ENCODE data around the gene NELFA.

The NELFA gene

DNA sequence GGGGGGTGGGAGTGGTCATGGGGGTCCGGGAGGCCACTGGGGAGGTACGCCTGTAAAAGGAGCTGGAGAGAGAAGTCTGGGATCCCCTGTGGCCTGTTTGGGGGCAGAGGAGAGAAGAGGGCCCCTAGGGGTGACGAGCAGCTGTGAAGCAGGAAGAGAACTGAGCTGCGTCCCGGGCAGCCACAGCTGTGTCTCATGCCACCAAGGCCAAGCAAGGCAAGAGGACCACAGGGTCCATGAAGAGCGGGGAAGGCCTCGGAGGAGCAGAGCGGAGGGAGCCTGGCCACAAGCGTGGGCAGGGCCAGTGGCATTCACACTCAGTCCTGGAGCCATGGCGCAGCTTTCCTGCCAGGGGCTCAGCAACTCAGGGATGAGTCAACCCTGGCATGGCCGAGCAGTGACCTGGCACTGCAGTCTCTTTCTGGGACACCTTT, 36.8 kb upstream of the NELFA start:
- no peaks in the 10 kb centered on the region for H3K27me3 ChIP-seq (ENCODE audit: low read length)

DNA sequence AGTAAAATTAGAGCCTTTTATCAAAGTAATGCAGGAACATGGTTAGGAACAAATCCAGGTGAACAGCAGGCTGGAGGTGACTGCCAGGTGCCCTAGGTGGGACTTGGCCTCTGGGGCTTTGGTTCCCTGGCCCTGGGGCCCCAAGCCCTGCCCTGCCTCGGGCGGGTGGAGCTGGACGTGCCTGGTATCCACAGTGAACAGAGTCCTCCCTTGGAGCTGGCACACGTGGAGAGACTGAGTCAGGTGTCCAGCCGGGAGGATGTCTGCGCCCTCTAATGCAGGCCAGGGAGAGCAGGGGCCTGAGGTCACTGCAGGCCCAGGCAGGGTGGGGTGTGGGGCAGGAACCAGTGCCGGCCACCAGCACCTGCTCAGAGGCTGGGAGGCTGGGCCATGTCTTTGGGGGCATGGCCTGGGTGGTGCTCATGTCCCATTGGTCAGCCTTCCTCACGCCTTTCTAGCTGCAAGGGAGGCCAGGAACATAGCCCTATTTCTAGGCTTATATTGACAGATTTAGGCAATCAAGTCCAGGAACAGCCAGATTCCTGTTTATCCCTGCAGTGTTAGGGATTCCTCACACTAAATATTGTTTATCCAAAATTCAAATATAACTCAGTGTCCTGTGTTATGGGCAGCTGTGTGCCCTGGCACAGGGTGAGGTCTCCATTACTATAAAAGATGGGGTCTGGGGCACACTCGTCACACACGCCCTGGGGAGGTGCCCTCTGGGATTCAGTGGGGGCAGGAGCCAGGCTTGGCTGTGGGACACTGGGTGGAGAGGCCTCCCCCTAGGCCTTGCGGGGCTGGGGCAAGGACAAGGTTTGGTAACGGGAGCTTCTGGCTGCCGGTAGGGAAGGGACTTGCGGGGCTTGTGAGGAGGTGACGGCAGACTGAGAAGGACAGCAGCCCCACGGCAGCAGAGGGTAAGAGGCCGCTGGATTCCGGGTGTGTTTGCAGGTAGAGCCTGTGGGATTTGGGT, 36.1 kb upstream of the NELFA start:
- no peak overlapping the region for H3K4me2 ChIP-seq (ENCODE audit: low read depth, low read length, poor library complexity, severe bottlenecking)
- H3K79me2 ChIP-seq (ENCODE audit: insufficient read depth, low read length): no peaks in the 10 kb centered on the region
- H3K27ac ChIP-seq (ENCODE audit: low read depth, low read length): no peak overlapping the region
- no peaks in the 10 kb centered on the region for H3K27me3 ChIP-seq (ENCODE audit: low read length)
- no peaks in the 10 kb centered on the region for H3K9me2 ChIP-seq (replicated peaks; ENCODE audit: insufficient read depth, low read length)
- H2AFZ ChIP-seq (ENCODE audit: low read depth, low read length, severe bottlenecking): no peak overlapping the region
- no peaks in the 10 kb centered on the region for H3K9me3 ChIP-seq (ENCODE audit: insufficient read depth, low read length)
- TF ChIP-seq EZH2phosphoT487 (conservative IDR thresholded peaks at IDR 0.05; ENCODE audit: low read length): no peak
- TF ChIP-seq, protein P1, sequence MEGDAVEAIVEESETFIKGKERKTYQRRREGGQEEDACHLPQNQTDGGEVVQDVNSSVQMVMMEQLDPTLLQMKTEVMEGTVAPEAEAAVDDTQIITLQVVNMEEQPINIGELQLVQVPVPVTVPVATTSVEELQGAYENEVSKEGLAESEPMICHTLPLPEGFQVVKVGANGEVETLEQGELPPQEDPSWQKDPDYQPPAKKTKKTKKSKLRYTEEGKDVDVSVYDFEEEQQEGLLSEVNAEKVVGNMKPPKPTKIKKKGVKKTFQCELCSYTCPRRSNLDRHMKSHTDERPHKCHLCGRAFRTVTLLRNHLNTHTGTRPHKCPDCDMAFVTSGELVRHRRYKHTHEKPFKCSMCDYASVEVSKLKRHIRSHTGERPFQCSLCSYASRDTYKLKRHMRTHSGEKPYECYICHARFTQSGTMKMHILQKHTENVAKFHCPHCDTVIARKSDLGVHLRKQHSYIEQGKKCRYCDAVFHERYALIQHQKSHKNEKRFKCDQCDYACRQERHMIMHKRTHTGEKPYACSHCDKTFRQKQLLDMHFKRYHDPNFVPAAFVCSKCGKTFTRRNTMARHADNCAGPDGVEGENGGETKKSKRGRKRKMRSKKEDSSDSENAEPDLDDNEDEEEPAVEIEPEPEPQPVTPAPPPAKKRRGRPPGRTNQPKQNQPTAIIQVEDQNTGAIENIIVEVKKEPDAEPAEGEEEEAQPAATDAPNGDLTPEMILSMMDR (IDR thresholded peaks at IDR 0.05; ENCODE audit: insufficient read depth, low read length, poor library complexity, severe bottlenecking): no peak
- H3F3A ChIP-seq (ENCODE audit: insufficient read depth): no peaks in the 10 kb centered on the region
- no peaks in the 10 kb centered on the region for H3K36me3 ChIP-seq (ENCODE audit: low read length)
- no peak overlapping the region for H3K9ac ChIP-seq (ENCODE audit: low read length)
- H3K4me3 ChIP-seq (ENCODE audit: insufficient read depth, low read length, poor library complexity, severe bottlenecking): no peak overlapping the region
- H4K20me1 ChIP-seq (ENCODE audit: low read depth, low read length): no peaks in the 10 kb centered on the region; the same call in 1 of the 2 replicates

More for the DNA sequence above, 36.8 kb upstream of the NELFA start:
- Histone ChIP-seq H3K4me3 (ENCODE audit: insufficient read depth, low read length, poor library complexity, severe bottlenecking) (no peak overlapping the region), H3K9ac (ENCODE audit: low read length) (no peak overlapping the region), H3K4me2 (ENCODE audit: low read depth, low read length, poor library complexity, severe bottlenecking) (no peak overlapping the region), H4K20me1 (ENCODE audit: low read depth, low read length) (no peaks in the 10 kb centered on the region; the same call in 1 of the 2 replicates), H2AFZ (ENCODE audit: low read depth, low read length, severe bottlenecking) (no peak overlapping the region), H3K79me2 (ENCODE audit: insufficient read depth, low read length) (no peaks in the 10 kb centered on the region), H3K27ac (ENCODE audit: low read depth, low read length) (no peak overlapping the region), H3K9me2 (replicated peaks; ENCODE audit: insufficient read depth, low read length) (no peaks in the 10 kb centered on the region), H3F3A (ENCODE audit: insufficient read depth) (no peaks in the 10 kb centered on the region), H3K36me3 (ENCODE audit: low read length) (no peaks in the 10 kb centered on the region), H3K9me3 (ENCODE audit: insufficient read depth, low read length) (no peaks in the 10 kb centered on the region)
- TF ChIP-seq, protein P1 (IDR thresholded peaks at IDR 0.05; ENCODE audit: insufficient read depth, low read length, poor library complexity, severe bottlenecking): no peak
- TF ChIP-seq EZH2phosphoT487 (conservative IDR thresholded peaks at IDR 0.05; ENCODE audit: low read length): no peak

DNA sequence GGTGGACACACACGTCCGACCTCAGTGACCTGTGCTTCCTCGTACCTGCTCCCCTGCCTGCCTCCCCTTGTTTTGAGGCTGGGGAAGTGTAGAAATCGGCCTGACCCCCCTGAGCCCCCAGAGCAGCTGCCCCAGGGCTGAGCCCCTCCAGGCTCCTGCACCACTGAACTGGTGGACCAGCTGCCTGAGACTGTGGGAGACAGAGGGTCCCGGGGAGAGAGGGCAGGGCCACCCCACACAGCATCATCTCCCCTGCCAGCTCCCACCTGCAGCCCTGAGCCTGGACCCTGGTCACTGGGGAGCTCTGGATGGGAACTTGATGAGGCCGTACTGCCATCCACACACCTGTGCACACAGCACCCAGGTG, 35.3 kb upstream of the NELFA start:
- H4K20me1 ChIP-seq (ENCODE audit: low read depth, low read length): no peaks in the 10 kb centered on the region; the same call in 1 of the 2 replicates
- no peaks in the 10 kb centered on the region for H3K9me2 ChIP-seq (replicated peaks; ENCODE audit: insufficient read depth, low read length)
- no peaks in the 10 kb centered on the region for H3K36me3 ChIP-seq (ENCODE audit: low read length)
- no peaks in the 10 kb centered on the region for H3K27me3 ChIP-seq (ENCODE audit: low read length)
- no peaks in the 10 kb centered on the region for H3F3A ChIP-seq (ENCODE audit: insufficient read depth)
- no peak overlapping the region for H3K4me2 ChIP-seq (ENCODE audit: low read depth, low read length, poor library complexity, severe bottlenecking)
- no peak for TF ChIP-seq EZH2phosphoT487 (conservative IDR thresholded peaks at IDR 0.05; ENCODE audit: low read length)
- TF ChIP-seq, protein P1 (IDR thresholded peaks at IDR 0.05; ENCODE audit: insufficient read depth, low read length, poor library complexity, severe bottlenecking): no peak
- no peak overlapping the region for H3K9ac ChIP-seq (ENCODE audit: low read length)
- H3K27ac ChIP-seq (ENCODE audit: low read depth, low read length): no peak overlapping the region
- H3K4me3 ChIP-seq (ENCODE audit: insufficient read depth, low read length, poor library complexity, severe bottlenecking): no peak overlapping the region
- H3K9me3 ChIP-seq (ENCODE audit: insufficient read depth, low read length): no peaks in the 10 kb centered on the region
- H3K79me2 ChIP-seq (ENCODE audit: insufficient read depth, low read length): no peaks in the 10 kb centered on the region
- H2AFZ ChIP-seq (ENCODE audit: low read depth, low read length, severe bottlenecking): no peak overlapping the region

Data from SU-DHL-6 (cell line).